Mononuclear cell (primary cell): ENCODE results near the gene PIGS. TPM values are rescaled to one million over a fixed set of nuclear protein-coding genes. Genes with fewer than 3 reads are reported as not detected.
"Not testable (repeated sequence)": the region's sequence is repeated elsewhere in the genome, so short reads cannot be mapped to it uniquely, and the experiment has no call there.

Experiments used
- H3K27me3 ChIP-seq: 2 replicates; pipeline ENCODE4 v1.6.0; 2011; ENCODE audit warnings: low read length, control low read depth; ENCODE audit not compliant: insufficient read depth
- H3K4me1 ChIP-seq: 2 replicates; pipeline ENCODE4 v1.5.1; 2011; ENCODE audit warnings: mild to moderate bottlenecking, low read length, control low read depth; ENCODE audit not compliant: insufficient read depth
- H3K4me3 ChIP-seq: 2 replicates; pipeline ENCODE4 v1.5.1; 2011; ENCODE audit warnings: mild to moderate bottlenecking, low read length, moderate library complexity
- H3K9me3 ChIP-seq: 2 replicates; pipeline ENCODE4 v1.5.1; 2011; ENCODE audit warnings: low read depth, mild to moderate bottlenecking, control low read depth, low read length
- total RNA-seq: library from RNA; depleted of rRNA; stranded (reverse); fragments of >200 nt; gene quantifications from one replicate; pipeline ENCODE4 v1.2.3, GENCODE V29; 2012

The PIGS gene
- 43.2 TPM for total RNA-seq

DNA sequence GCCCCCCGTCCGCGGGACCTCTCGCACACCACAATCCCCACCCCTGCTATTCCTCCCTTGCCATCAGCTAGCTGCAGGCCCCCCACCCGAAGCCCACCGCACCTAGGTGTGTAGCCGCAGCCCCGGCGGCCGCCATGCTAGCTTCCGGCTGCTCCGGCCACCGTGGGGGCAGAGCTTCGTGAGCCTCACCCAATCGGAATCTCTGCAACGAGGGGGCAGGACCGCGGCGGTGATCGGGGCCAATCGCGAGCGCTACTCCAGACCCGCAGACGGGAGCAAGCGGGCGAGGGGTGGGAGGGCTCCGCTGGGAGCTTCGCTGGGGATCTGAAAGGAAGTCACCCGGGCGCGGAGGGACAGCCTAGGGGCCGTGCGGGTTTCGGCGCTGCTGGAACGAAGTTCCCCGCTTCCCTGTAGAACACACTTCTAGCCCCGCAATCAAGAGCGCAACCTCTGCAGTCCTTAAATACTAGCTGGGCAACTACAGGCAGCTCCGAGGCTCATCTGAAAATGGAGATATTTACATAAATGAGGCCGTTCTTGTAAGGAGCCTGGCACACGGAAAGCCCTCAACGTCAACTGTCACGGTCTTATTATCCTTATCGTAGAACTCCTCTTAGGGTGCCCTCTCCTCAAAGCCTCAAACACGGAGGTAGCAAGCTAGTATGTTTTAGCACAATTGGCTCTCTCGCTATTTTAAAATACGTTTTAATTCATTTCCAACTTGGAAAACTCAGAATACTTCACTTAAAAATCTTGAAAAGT is at the start of gene PIGS:
TSS of gene PIGS (minus strand) at position 164 of the 762 bp plus-strand sequence. CDS start at position 136, 28 bp downstream.
- Histone ChIP-seq H3K9me3 (no peaks in the 10 kb centered on the region), H3K27me3 (no peaks in the 10 kb centered on the region), H3K4me3 (peak within 1 kb of the TSS; percentile 89), H3K4me1 (peaks cover 59% of the 10 kb centered on the region)

- H3K9me3 ChIP-seq = no peaks in the 10 kb centered on the region
- no peaks in the 10 kb centered on the region for H3K4me1 ChIP-seq
- no peaks in the 10 kb centered on the region for H3K27me3 ChIP-seq
- no peak overlapping the region for H3K4me3 ChIP-seq
These were observed 48.7 kb upstream of the PIGS start for GRCh38 chr17:28620010-28620409.

- Histone ChIP-seq H3K4me3 (no peak overlapping the region), H3K9me3 (no peaks in the 10 kb centered on the region), H3K4me1 (peaks cover 5% of the 10 kb centered on the region), H3K27me3 (no peaks in the 10 kb centered on the region)
These were observed 47.1 kb upstream of the PIGS start for GRCh38 chr17:28618464-28618863.

DNA sequence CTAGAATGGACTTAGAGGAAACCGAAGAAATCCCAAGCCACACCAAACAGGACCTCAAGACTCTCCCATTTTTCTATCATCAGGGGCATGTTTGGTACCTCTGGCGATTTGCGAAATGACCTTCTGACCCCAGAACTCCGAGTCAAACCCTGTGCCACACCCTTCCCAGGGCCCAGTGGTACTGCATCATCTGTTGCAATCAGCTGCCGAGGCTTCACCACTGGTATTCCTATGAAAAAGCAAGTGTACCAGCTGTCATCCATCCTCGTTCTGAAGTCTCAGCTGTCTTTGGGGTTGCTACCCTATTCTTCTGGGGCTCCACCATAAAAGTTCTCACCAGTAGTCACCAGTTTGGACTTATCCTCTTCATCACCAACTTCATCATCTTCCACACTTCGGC is 45.0 kb upstream of the PIGS start:
- Histone ChIP-seq H3K27me3 (no peaks in the 10 kb centered on the region), H3K4me1 (peaks cover 5% of the 10 kb centered on the region), H3K9me3 (no peaks in the 10 kb centered on the region), H3K4me3 (no peak overlapping the region)

DNA sequence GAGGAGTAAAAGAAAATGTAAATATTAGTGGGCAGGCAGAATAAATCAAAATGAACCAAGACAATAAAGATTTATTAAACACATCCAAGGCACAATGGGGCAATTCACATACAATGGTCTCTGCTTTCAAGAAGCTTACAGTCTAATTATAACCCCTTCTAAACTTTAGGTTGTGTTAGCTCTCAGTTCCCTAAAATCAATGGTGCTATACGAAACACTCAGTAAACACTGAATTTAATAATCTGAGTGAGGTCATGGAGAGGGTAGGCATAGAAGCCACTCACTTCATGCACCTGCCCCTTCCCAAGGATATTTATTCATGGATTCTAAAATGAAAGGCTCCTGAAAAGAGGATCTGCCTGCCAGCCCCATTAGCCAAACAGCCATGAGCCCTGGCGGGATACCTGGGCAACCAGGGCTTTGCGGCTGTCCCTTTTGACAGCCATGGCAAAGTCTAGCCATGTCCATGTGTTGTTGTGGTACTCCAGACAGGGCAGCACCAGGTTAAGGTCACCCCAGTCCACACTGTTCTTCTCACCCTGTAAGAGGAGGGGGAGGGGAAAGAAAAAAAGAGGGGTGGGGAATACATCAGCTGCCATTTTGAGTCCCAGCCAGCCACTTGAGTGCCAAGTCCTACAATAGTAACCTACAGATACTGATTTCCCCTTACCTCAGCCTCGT is 44.1 kb upstream of the PIGS start:
- H3K4me1 ChIP-seq = peaks cover 5% of the 10 kb centered on the region
- no peaks in the 10 kb centered on the region for H3K27me3 ChIP-seq
- no peak overlapping the region for H3K4me3 ChIP-seq
- H3K9me3 ChIP-seq = no peaks in the 10 kb centered on the region

DNA sequence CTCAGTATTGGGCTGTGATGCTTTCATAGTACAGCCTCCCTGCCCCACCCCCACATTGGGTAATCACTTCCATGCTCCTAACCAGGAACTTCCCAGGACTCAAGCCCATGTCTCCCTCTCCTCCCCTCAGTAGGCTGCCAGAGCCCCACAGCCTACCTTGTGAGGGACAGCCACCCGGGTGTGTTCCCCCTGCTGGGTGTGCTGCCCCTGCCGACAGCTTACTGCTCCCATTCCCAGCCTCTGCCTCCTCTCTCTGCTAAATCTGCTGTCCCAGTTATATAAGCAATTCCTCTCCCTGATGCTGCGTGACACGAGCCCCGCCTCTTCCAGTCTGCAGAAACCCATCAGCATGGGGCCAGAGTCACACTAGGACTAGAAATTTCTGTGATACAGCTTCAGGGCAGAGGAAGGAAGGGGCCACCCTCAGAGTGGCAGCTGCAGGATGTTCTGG is 42.6 kb upstream of the PIGS start, which contains the start of gene RSKR:
TSS of gene RSKR (minus strand) at position 255 of the 451 bp plus-strand sequence. CDS start at position 231, 24 bp downstream.
- Histone ChIP-seq H3K4me3 (no peak within 1 kb of the TSS), H3K4me1 (peaks cover 5% of the 10 kb centered on the region), H3K27me3 (no peaks in the 10 kb centered on the region), H3K9me3 (no peaks in the 10 kb centered on the region)

DNA sequence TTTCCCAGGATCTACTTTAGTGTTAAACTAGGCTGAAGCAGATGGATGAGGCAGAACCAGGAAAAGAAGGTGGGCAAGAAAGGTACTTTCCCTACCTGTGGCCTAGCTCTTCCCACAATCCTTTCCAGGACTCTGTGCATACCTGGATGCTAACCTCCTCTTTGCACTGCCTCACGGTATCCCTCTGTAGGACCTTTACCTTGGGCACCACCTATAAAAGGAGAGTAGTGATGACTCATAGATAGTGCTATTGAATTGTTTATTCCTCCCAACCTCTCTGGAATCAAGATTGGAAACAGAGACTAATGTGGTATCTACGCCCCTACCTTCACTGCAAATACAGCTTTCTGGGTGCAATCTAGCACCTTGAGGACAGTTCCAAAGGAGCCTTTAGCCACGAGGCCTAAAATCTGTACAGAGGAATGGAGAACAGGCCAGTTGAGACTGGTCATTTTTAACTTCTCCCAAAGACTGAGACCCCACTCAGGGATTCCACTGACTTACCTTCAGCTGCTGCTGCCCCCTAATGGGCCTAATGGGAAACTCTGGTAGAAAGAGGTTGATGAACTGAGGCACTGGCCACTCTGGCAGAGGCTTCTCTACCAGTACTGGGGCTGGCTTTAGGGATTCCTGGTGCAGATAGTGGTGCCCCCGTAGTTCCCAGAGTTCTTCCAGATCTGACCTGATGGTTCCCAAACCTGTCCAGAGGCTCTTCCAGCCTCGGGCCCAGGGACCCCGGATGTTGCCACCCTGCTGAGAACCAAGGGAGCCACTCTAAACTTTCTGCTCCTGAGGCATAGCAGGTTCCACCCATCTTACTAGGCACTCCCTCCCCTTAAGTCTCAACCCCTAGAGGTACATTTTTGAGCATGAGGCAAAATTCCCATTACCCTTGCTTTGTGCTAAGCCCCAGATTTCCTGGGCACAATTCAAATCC is 41.9 kb upstream of the PIGS start:
- Histone ChIP-seq H3K27me3 (no peaks in the 10 kb centered on the region), H3K9me3 (no peaks in the 10 kb centered on the region), H3K4me3 (no peak overlapping the region), H3K4me1 (peaks cover 5% of the 10 kb centered on the region)

DNA sequence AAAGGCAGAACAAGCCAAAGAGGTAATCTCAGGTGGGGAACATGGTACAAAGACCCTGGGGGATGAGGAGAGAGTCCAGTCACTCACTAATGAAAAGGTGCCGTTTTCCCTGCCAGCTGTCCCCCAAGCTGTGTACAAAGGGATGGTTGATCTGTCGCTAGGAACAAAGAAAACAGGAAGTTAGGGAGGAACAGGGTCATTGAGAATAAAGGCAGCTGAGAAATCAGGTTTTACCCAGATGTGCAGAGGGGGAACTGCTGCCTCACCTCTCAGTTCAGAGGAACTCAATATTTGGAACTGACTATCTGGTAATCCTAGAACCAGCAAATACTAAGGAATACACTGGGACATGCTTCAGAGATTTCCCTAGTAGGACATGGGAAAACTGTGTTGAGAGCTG is 41.2 kb upstream of the PIGS start:
- Histone ChIP-seq H3K27me3 (no peaks in the 10 kb centered on the region), H3K4me1 (peaks cover 5% of the 10 kb centered on the region), H3K4me3 (no peak overlapping the region), H3K9me3 (no peaks in the 10 kb centered on the region)

- Histone ChIP-seq H3K27me3 (no peaks in the 10 kb centered on the region), H3K9me3 (no peaks in the 10 kb centered on the region), H3K4me3 (no peak overlapping the region), H3K4me1 (peaks cover 5% of the 10 kb centered on the region)
These were observed 39.1 kb upstream of the PIGS start for GRCh38 chr17:28610376-28610775.

GRCh38 chr17:28604031-28604430 is 32.7 kb upstream of the PIGS start:
- H3K9me3 ChIP-seq, H3K4me3 ChIP-seq, H3K27me3 ChIP-seq, H3K4me1 ChIP-seq: not testable (repeated sequence)

- peaks cover 21% of the 10 kb centered on the region for H3K4me1 ChIP-seq
- H3K9me3 ChIP-seq = no peaks in the 10 kb centered on the region
- H3K27me3 ChIP-seq = no peaks in the 10 kb centered on the region
- H3K4me3 ChIP-seq = peak overlapping the region; percentile 64
These were observed 28.2 kb upstream of the PIGS start for GRCh38 chr17:28599311-28600184.

GRCh38 chr17:28598799-28599310 is 27.5 kb upstream of the PIGS start, which contains the start of gene SPAG5:
TSS of gene SPAG5 (minus strand) at chr17:28599025. CDS start at chr17:28598946, 79 bp downstream.
- peak within 1 kb of the TSS; percentile 64 for H3K4me3 ChIP-seq
- no peaks in the 10 kb centered on the region for H3K9me3 ChIP-seq
- H3K27me3 ChIP-seq = no peaks in the 10 kb centered on the region
- peaks cover 21% of the 10 kb centered on the region for H3K4me1 ChIP-seq

DNA sequence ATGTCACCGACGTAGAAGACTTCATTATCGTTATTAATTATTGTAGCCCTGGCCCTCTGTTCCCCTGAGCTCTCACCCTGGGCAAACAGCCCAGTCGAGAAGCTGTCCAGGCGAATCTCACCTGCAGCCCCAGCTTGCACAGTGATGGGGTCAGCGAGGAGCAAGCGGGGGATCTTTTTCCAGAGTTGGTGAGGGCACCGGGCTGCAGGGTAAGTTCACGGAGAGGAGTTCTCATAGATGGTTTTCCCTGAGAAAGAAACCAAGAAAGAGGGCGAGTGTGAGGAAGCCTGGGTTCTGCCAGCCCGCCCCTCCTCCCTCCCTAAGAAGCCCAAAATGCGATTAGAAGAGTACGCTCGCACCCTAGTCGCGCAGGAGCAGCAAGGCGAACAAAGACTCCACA is 27.1 kb upstream of the PIGS start:
- Histone ChIP-seq H3K4me1 (peaks cover 21% of the 10 kb centered on the region), H3K27me3 (no peaks in the 10 kb centered on the region), H3K4me3 (peak overlapping the region; percentile 64)

More for the DNA sequence above, 27.1 kb upstream of the PIGS start:
- no peaks in the 10 kb centered on the region for H3K9me3 ChIP-seq
